ENCODE measurements around the gene TAS1R1. TPM values are rescaled to one million over a fixed set of nuclear protein-coding genes. Genes with fewer than 3 reads are reported as not detected.
A peak's percentile ranks its signal among the peaks of the same experiment; 100 is the strongest.

Gene TAS1R1
- total and polyA plus RNA-seq, 9 of the 15 experiments (the other 6 are each of a cell fraction or from before 2014, with no cell fraction given), result 0.06 TPM; not detected in 8

DNA sequence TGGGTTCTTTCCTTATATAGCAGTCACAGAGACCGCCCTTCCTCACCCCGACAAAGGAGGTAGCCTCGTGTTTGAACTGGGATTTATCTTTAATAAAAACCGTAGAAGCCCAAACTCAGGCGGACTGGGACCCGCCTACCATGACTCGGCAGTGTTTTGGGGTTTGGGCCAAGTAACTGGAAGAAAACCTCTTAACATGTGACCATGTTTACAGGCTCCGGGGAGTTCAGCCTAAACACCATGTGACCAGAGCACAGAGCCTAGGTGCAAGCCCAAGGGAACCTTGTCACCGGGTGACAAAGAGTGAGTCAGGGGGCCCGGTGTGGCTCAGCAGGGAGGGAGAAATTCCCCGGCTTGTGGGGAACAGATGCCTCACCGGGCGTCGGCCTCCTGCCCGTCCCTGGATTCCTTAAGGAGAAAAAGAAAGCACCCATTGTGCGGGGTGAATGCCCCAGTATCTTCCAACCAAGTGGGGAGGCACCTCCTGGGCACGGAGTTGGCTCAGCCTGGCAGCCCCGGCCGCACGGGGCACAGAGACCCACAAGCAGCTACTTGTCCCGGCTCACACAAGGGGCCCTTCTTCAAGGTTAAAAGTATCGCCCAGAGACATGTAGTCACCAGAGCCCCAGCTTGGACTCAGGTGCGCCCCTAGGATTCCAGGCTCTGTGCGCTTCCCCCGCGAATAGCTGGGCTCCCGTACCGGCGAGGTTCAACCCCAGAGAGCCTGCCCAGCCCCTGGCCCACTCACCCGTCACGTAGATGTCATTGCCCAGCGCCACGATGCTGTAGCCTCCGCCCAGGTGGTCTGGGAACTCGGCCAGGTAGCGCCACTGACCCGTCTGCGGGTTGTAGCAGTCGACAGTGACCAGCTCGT is 46.2 kb downstream of the TAS1R1 start (continued):
- TF ChIP-seq, protein P1, sequence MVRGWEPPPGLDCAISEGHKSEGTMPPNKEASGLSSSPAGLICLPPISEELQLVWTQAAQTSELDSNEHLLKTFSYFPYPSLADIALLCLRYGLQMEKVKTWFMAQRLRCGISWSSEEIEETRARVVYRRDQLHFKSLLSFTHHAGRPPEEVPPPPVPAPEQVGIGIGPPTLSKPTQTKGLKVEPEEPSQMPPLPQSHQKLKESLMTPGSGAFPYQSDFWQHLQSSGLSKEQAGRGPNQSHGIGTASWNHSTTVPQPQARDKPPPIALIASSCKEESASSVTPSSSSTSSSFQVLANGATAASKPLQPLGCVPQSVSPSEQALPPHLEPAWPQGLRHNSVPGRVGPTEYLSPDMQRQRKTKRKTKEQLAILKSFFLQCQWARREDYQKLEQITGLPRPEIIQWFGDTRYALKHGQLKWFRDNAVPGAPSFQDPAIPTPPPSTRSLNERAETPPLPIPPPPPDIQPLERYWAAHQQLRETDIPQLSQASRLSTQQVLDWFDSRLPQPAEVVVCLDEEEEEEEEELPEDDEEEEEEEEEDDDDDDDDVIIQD (CRISPR knock-in tag; IDR thresholded peaks at IDR 0.05), result no peak
- TF ChIP-seq POLR2G (IDR thresholded peaks at IDR 0.05; ENCODE audit: low read depth, low read length), result peak; percentile 59
- peak; percentile 43; the same call in 1 of the 2 replicates for TF ChIP-seq ARID3A (IDR thresholded peaks at IDR 0.05; ENCODE audit: borderline replicate concordance, low read depth, low read length)
- peak; percentile 0; the same call in 1 of the 2 replicates for TF ChIP-seq MTA3 (IDR thresholded peaks at IDR 0.05; ENCODE audit: borderline replicate concordance)
- no peak for TF ChIP-seq RERE (CRISPR knock-in tag; IDR thresholded peaks at IDR 0.05; ENCODE audit: borderline replicate concordance)
- peak; percentile 77 for TF ChIP-seq NFIC (IDR thresholded peaks at IDR 0.05)
- TF ChIP-seq ARID1B (IDR thresholded peaks at IDR 0.05), result peak; percentile 46
- TF ChIP-seq FOSL1 (tag; conservative IDR thresholded peaks at IDR 0.05), result peak; percentile 98
- TF ChIP-seq, protein P2, sequence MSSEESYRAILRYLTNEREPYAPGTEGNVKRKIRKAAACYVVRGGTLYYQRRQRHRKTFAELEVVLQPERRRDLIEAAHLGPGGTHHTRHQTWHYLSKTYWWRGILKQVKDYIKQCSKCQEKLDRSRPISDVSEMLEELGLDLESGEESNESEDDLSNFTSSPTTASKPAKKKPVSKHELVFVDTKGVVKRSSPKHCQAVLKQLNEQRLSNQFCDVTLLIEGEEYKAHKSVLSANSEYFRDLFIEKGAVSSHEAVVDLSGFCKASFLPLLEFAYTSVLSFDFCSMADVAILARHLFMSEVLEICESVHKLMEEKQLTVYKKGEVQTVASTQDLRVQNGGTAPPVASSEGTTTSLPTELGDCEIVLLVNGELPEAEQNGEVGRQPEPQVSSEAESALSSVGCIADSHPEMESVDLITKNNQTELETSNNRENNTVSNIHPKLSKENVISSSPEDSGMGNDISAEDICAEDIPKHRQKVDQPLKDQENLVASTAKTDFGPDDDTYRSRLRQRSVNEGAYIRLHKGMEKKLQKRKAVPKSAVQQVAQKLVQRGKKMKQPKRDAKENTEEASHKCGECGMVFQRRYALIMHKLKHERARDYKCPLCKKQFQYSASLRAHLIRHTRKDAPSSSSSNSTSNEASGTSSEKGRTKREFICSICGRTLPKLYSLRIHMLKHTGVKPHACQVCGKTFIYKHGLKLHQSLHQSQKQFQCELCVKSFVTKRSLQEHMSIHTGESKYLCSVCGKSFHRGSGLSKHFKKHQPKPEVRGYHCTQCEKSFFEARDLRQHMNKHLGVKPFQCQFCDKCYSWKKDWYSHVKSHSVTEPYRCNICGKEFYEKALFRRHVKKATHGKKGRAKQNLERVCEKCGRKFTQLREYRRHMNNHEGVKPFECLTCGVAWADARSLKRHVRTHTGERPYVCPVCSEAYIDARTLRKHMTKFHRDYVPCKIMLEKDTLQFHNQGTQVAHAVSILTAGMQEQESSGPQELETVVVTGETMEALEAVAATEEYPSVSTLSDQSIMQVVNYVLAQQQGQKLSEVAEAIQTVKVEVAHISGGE (CRISPR knock-in tag; IDR thresholded peaks at IDR 0.05), result peak in 1 of 3 experiments; percentile 38; a peak in 1 of 6 replicates
- TF ChIP-seq TGIF2 (CRISPR knock-in tag; IDR thresholded peaks at IDR 0.05), result 0 out of 2 replicates have a peak, but pooled peaks have one; percentile 60
